GM23338 (cell line): ENCODE measurements around the gene MBD6.
A peak's percentile ranks its signal among the peaks of the same experiment; 100 is the strongest.

Experiments used
- CREB1 ChIP-seq: fragments of 250-450 bp; sonication (Bioruptor Pico); IDR thresholded peaks from 2 replicates; pipeline ENCODE4 v1.5.0; 2020; ENCODE audit warnings: low read depth, mild to moderate bottlenecking, moderate library complexity
- CTCF ChIP-seq, 2 experiments: fragments of 200-600 bp in 1 of 2; sonication (generic) in 1 of 2; conservative IDR thresholded peaks; 2 replicates each; pipeline versions ENCODE4 v1.5.1 to v1.6.1; 2016 to 2017; ENCODE audit warnings: antibody characterized with exemption in 2 of 2, low read depth in 2 of 2, mild to moderate bottlenecking in 2 of 2, moderate library complexity in 1 of 2
- ETS1 ChIP-seq: IDR thresholded peaks from 2 replicates; pipeline ENCODE4 v1.6.1; 2016; ENCODE audit warnings: antibody characterized with exemption
- EZH2 ChIP-seq: fragments of 200-600 bp; sonication (generic); IDR thresholded peaks from one replicate; pipeline ENCODE4 v1.8.0; 2017; ENCODE audit warnings: antibody characterized with exemption, mild to moderate bottlenecking, low read depth; ENCODE audit not compliant: unreplicated experiment
- EZH2phosphoT487 ChIP-seq: fragments of 200-600 bp; sonication (generic); IDR thresholded peaks from one replicate; pipeline ENCODE4 v1.8.1; 2018; ENCODE audit warnings: antibody characterized with exemption; ENCODE audit not compliant: unreplicated experiment
- JUNB ChIP-seq: IDR thresholded peaks from one replicate; pipeline ENCODE4 v1.6.1; 2016; ENCODE audit warnings: antibody characterized with exemption; ENCODE audit not compliant: unreplicated experiment
- NANOG ChIP-seq: IDR thresholded peaks from 2 replicates; pipeline ENCODE4 v1.6.1; 2016; ENCODE audit warnings: antibody characterized with exemption, borderline replicate concordance
- POLR2AphosphoS5 ChIP-seq: IDR thresholded peaks from 2 replicates; pipeline ENCODE4 v1.6.1; 2016; ENCODE audit warnings: antibody characterized with exemption, low read depth
- REST ChIP-seq: IDR thresholded peaks from one replicate; pipeline ENCODE4 v1.6.1; 2018; ENCODE audit warnings: antibody characterized with exemption; ENCODE audit not compliant: unreplicated experiment
- ZNF114 ChIP-seq: fragments of 250-450 bp; sonication (Bioruptor Pico); IDR thresholded peaks from 2 replicates; pipeline ENCODE4 v1.5.0; 2020; ENCODE audit warnings: mild to moderate bottlenecking, moderate library complexity
- ZNF462 ChIP-seq: fragments of 250-450 bp; sonication (Bioruptor Pico); IDR thresholded peaks from 2 replicates; pipeline ENCODE4 v1.5.0; 2020; ENCODE audit warnings: mild to moderate bottlenecking, moderate library complexity

- TF ChIP-seq POLR2AphosphoS5, result no peak
- TF ChIP-seq CTCF (conservative IDR thresholded peaks at IDR 0.05; ENCODE audit: low read depth in 2 of 2), result no peak
- TF ChIP-seq JUNB, result no peak
- no peak for TF ChIP-seq ZNF114 (CRISPR knock-in tag)
- TF ChIP-seq EZH2phosphoT487, result no peak
- no peak for TF ChIP-seq NANOG
- TF ChIP-seq REST, result no peak
- no peak for TF ChIP-seq EZH2
- TF ChIP-seq ZNF462 (CRISPR knock-in tag), result no peak
- TF ChIP-seq ETS1, result peak; percentile 91
- TF ChIP-seq CREB1 (CRISPR knock-in tag), result peak; percentile 89
Observed at GRCh38 chr12:57547288-57548012, 24.8 kb downstream of the MBD6 start.
